NOMO-1 treated with dmso at 0.1 percent for 144 hours (cell line): ENCODE measurements around the gene LIMK2.
A peak's percentile ranks its signal among the peaks of the same experiment; 100 is the strongest.
"Not testable (repeated sequence)": the region's sequence is repeated elsewhere in the genome, so short reads cannot be mapped to it uniquely, and the experiment has no call there.

ENCODE experiments used
- DNase-seq: peaks from one replicate; lab custom pipeline; 2025; ENCODE audit not compliant: unreplicated experiment; lab: John Stamatoyannopoulos, UW

The LIMK2 gene

DNA sequence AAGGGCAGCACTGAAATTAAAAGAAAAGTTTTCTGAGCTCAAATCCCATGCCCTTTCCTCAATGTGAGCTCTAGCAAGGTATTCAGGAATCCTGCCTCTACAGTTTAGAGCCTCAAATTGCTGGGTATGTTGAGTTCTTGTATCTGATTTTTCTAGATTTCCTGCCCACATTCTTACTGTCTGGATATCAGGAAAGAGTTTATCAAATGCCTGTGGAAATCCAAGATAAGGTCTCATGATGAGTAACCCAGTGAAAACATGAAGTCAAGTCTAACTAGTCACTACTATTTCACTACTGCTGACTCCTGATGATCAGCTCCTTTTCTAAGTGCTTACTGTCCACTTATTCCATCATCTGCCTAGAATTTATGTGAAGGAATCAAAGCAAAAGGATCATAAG is 29.8 kb downstream of the LIMK2 start:
- no peak for DNase-seq

DNA sequence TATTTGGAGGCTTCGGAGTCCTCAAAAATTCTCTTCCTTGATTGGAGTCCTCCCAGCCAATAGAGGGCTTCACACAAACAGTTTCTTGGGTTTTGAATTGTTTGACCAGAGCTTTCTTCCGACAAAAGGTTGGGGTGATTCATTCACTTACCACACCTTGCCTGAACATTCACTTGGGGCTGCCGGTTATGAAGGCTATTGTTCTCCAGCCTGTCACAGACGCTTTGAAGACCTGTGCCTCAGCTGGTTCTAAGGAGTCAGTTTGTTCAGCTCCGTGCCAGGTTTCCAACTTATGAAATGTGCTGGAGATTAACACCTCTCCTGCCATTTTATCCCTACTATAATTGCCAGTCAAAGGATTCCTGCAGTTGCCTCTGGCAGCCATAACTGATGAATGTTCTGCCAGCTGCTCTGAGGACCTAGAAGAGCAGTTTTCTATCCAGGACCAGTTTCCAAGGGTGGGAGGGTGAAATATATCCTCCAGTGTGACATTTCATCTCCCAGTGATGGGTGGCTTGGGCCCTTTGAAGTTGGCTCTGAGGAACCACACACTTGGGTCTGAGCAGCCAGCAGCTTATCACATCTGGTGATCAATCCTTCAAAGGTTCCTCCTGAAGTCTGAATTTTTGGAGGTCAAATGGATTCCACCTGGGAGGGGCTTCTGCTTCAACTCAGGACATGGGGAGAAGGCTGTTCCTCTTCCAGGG is 31.4 kb downstream of the LIMK2 start:
- no peak for DNase-seq

DNA sequence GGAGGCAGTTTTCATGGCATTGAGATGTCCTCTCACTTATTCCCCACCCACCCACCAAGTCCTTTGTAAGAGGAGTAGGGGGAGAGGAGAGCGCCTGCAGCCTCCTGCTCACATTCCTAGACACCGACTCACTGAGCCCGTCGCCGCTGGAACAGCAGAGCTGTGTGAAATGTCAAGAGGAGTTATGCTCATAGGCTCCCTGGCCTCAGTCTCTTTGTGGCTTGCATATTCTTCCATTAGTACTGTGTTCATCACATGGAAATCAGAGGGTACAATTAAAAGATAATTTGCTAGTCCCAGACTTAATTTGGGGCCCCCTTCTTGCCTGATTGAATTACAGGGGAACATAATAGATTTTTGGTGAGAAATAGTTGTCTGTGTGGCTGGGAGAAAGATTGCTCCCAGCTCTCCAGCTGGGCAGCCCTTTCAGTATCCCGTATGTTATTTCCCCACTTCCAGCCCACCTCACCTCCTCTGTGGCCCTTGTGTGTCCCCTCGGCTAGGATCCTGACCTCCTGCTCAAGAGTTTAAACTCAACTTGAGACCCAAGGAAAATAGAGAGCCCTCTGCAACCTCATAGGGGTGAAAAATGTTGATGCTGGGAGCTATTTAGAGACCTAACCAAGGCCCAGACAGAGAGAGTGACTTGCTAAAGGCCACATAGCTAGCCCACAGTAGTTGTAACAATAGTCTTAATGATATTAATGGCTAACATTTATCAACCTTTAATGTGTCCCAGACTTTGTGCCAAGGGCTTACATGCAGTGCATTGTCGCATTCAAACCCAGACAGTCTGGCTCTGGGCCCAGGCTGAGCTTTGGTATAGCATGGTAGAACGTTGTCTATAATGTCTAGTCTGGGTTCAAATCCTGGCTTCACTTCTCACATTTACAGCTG is 32.2 kb downstream of the LIMK2 start:
- DNase-seq: no peak

DNA sequence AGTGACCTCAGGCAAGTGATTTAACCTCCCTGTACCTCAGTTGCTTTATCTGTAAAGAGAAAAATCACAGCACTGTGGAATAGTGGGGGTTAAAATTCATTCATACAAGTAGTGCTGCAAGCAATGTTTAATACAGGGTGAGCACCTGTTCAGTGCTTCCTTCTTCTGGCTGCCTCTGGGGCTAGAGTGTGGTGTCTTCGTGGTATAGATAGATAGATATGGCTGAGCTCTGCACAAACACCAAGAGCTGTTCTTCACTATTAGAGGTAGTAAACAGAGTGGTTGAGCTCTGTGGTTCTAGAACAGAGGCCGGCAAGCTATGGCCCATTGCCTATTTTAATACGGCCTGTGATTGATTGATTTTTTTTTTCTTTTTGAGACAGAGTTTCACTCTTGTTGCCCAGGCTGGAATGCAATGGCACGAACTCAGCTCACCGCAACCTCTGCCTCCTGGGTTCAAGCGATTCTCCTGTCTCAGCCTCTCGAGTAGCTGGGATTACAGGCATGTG is 32.9 kb downstream of the LIMK2 start:
- DNase-seq: no peak

DNA sequence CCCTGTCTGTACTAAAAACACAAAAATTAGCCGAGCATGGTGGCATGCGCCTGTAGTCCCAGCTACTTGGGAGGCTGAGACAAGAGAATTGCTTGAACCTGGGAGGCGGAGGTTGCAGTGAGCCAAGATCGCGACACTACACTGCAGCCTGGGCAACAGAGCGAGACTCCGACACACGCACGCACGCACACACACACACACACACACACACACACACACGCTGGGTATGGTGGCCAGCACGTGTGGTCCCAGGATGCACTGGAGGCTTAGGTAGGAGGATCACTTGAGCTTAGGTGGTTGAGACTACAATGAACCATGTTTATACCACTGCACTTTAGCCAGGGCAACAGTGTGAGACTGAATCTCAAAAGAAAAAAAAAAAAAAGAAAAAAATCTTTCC is 33.9 kb downstream of the LIMK2 start:
- not testable (repeated sequence) for DNase-seq

DNA sequence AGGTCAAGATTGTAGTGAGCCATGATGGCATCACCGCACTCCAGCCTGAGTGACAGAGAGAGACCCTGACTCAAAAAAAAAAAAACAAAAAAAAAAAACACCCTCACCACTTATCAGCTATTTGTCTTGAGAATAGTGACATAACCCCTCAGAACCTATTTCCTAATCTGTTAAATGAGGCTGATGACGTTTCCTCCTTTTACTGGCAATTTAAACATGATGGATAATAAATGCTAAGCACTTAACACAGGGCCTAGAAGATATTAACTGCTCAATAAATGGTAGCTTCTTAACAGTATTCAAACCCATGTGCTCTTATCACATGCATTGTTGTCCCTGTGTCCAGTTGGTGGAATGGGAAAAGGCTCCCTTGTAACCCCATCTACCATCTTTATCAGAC is 34.6 kb downstream of the LIMK2 start:
- no peak for DNase-seq

DNA sequence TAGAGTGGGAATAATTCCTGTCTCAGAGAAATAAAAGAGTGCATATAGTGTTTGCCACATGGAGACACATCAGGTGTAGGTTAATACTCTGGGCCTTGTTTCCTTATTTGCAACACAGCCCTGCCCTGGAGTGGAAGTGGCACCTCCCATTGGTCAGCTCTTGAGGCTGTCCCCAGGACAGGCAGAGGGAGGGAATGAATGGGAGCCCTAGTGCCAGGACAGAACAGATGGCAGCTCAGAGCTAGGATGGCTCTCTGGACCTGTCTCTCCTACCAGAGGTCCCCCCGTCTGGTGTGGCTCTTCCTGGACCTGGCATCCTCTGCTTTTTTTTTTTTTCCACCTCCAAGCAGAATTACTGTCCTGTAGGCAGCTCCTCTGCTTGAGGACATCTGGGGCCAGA is 35.6 kb downstream of the LIMK2 start:
- DNase-seq: no peak

DNA sequence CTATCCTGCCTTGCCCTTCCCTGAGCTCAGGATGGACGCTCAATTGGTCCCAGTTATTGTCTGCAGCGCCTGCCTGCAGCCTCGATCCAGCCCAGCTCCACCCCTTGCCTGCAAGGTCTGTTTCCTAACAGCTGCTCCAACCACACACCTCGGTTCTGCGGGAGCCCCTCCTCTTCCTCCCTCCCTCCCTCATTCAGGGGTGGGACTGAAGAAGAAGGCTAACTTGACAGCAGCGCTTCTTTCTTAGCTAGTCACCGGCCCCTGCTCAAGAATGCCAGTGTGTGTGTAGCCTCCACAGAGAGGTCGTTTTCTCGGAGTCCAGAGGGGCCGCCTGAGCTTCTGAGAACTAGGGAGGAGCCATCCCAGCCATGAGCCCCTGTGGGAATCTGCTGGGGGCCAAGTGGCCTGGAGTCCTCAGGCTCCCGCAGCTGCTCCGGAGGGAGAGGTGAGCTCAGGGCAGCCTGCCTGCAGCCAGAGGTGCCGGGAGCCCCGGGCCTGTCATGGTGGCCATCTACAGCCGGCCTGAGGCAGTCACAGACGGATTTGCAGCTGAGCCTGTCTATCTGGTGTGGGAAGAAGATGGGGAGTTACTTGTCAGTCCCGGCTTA is 36.1 kb downstream of the LIMK2 start:
- DNase-seq: peak; percentile 44

DNA sequence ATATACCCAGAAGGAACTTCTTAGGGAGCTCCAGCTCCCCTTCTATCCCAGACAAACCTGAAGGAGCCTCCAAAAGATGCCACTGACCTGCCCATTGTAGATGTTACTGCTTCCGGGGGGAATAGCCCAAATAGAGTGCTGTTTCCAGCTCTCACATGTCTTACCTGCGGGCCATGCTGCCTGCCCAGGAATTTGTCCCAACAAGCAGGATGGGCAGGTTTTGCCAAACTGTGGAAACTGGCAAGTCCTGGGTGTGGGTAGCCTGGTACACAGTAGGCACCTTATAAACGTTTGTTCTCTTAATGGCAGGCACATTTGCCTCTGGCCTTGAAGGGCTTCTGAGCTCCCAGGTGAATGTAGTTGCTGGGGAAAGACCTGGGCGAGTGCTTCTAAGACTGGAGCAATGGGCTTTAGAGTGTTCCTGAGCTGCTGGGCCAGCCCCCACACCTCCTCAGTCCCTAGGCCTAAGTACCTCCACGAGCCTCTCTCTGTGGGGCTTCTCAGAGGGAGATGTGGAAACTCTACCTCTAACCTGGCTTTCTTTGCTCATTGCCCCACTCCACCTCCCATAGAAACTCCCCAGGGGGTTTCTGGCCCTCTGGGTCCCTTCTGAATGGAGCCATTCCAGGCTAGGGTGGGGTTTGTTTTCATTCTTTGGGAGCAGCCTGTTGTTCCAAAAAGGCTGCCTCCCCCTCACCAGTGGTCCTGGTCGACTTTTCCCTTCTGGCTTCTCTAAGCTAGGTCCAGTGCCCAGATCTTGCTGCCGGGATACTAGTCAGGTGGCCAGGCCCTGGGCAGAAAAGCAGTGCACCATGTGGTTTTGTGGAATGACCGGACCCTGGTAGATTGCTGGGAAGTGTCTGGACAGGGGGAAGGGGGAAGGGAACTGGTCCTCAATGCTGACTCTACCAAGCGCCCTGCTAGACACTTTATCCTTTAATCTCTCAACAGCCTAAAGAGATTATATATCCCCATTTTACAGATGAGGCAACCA is 37.2 kb downstream of the LIMK2 start:
- DNase-seq: no peak

DNA sequence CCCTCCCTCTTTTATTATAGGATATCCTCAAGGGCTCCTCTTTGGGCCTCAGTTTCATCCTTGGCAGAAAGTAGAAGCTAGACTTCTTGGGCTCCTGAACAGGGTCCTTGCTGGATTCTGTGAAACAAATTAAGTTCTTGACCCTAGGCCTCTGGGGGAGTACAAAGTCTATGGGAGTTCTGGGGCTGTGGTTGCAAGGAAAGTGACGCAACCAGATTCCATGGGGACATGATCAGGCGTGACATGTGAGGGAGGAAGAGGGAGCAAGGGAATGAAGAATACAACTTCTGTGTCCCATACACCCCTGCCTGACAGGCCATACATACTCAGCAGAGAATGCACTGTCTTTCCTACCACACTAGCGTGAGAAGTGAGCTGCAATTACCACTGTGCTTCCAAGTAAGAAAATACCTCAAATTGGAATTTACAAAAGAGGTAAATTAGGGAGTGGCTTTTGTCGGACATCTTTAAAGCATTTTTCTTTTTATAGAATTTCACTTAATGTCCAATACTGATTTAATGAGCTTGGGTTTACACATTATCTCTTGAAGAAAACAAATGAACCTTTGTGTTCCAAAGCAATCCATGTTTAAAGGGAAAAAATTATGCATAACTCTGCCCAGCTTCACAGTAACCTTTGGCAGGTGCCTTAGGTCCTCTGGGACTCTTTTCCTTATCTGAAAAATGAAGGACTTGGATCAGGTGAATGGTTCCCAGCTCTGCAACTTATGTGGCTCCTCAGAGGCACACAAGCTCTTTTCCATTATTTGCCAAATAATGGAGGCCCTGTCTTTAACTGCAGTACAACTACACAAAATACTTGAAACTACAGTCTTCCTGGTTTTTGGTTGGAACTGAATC is 38.9 kb downstream of the LIMK2 start:
- DNase-seq: no peak

DNA sequence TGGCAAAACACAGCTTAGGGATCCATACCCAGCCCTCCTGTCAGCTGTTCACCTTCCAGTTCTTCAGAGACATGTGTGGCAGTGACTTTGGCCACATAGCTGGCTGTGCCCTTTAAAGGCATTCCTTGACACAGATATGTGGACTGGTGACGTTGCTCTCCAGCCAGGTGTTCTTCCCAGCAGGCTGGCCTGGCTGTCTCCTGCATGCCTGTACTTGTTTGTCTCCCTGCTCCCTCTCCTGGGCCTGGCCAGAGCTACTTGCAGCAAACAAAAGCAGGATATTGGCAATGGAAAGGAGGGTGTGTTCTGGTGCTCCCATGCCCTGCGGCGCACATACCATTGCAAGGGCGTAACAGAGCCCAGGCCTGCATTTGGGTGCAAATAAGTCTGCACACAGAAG is 41.9 kb downstream of the LIMK2 start:
- no peak for DNase-seq

DNA sequence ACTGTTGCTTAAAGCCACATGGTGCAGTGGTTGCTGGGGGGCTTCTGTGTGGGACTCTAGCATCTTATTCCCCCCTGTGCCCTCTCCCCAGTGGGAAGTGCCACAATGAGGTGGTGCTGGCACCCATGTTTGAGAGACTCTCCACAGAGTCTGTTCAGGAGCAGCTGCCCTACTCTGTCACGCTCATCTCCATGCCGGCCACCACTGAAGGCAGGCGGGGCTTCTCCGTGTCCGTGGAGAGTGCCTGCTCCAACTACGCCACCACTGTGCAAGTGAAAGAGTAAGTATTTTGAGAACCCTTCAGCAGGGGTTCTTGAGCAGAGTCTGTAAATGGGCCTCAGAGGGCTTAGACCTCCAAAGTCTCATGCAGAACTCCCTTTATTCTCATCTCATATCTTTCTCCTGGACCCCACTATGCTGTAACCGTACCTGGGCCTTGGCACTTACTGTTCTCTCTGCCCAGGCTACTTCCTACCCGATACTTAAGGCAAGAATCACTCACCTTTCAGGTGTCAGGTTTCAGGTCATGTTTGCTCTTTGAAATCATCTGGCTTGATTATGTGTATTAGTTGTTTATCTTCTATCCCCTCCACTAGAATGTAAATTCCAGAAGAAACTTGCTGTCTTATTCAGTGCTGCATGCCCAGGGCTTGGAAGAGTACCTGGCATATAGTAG is 47.8 kb downstream of the LIMK2 start:
- DNase-seq: no peak

DNA sequence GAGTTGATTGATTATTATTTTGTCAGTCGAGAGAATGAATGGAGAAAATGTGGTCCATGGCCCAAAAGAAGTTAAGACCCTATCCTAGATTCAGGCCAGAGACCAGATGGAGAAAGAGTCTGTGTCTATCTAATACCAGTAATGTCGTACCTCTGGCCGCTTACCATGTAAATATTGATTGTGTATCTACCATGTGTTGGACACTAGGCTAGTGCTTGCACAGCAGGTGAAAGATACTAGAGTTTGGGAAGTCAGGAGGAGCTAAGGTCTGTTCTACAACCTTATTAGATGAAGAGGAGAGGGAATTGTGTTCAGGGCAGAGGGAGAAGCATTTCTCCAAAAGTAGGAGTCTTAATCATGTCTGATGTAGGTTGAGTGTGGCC is 48.4 kb downstream of the LIMK2 start:
- no peak for DNase-seq

DNA sequence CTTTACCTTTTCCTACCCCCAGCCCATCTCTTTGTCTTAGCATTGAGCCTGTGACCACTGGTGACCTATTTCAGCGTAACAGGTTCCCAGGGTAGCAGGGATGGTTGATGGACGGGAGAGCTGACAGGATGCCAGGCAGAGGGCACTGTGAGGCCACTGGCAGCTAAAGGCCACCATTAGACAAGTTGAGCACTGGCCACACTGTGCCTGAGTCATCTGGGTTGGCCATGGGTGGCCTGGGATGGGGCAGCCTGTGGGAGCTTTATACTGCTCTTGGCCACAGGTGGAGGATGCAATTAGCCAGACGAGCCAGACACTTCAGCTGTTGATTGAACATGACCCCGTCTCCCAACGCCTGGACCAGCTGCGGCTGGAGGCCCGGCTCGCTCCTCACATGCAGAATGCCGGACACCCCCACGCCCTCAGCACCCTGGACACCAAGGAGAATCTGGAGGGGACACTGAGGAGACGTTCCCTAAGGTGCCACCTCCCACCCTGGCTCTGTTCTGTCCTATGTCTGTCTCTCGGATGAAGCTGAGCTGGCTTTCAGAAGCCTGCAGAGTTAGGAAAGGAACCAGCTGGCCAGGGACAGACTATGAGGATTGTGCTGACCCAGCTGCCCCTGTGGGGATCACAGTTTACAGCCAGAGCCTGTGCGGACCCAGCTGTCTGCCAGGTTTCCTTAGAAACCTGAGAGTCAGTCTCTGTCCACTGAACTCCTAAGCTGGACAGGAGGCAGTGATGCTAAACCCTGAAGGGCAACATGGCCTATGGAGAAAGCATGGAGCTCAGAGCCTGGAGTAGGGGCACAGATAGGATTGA is 50.4 kb downstream of the LIMK2 start:
- DNase-seq: no peak

DNA sequence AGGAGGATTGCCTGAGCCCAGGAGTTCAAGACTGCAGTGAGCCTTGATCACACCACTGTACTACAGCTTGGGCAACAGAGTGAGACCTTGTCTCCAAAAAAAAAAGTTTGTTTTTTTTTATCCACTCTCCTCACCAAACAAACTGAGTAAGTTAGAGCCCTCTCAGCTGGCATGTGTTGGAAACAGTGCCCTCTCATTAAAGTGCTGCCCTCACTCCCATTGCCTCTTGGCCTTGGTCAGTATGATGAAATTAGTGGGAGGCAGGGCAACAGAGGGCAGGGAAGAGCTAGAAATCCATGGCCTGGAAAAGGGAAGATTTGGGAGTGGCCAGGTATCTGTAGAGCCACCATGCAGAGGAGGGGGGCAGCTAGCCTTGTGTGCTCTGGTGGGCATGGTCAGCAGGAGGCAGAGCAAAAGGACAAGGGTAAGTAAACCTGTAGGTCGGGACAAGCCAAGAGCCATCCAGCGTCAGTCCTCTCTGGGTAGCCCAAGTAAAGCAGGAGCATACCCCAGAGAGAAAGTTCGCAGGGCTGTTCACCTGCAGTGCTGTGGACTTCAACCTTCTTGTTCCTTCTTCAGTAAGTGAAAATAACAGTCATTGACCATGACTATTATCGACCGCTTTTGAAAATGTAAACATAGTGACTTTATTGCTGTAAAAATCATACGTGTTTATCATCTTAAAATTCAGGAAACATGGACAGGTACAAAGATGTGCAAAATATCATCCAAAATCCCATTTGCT is 52.0 kb downstream of the LIMK2 start:
- DNase-seq: no peak

DNA sequence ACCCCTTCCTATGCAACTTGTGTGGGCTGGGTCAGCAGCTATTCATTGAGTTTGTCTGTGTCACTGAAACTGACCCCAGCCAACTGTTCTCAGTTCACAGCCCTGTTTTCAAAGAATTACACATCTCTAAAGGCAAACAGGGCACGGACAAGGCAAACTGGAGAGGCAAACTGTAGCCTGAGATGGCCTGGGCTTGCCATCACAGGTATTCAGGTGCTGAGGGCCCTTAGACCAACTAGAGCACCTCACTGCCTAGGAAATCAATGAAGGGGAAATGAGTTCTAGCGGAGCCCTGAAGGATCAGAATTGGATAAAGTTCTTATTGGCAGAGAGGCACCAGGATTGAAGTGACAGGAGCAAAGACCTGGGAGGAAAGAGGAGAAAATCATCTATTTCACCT is 56.2 kb downstream of the LIMK2 start:
- DNase-seq: no peak

DNA sequence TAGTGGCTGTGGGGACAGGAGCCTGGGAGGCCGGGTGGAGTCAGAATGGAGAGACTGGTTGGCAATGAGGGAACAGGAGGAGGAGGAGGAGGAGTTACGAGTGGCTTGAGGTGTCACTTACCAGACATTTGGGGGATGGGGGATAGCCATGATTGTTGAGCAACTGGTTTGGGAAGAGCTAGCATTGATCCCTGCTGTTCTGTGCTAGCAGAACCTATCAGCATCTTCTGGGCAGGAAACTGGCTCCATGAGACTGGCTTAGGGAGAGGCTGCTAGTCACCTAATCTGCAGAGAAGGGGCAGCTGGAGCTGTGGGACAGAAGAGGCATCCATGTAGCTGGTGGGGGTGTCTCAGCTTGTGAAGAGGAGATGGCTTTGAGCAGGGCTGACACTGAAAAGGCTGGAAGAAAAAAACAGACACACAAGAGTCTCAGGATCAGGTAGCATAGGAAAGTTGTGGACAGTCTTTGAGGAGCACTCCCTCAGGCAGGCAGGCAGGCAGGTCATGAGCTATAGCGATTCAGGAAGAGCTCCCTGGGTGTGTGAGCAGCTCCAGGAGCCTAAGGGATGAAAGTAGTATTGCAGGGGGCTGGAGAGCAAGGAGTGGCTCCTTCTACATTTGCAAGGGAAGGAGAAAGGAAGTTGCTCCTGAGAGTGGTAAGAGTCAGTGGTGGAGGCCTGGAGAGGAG is 57.9 kb downstream of the LIMK2 start:
- DNase-seq: no peak
